Loucy (cell line): ENCODE data around the gene SEMA5A.

ENCODE experiments used
- H2AFZ ChIP-seq: fragments of 200-600 bp; sonication (generic); 2 replicates; pipeline ENCODE4 v1.6.0; 2016; ENCODE audit warnings: antibody characterized with exemption, mild to moderate bottlenecking, low read length, moderate library complexity
- H3F3A ChIP-seq: fragments of 200-600 bp; 2 replicates; pipeline ENCODE4 v1.6.0; 2016; ENCODE audit warnings: antibody characterized with exemption, low read depth, mild to moderate bottlenecking
- H3K27me3 ChIP-seq: fragments of 200-600 bp; sonication (generic); 2 replicates; pipeline ENCODE4 v1.6.1; 2014; ENCODE audit warnings: low read length, mild to moderate bottlenecking; ENCODE audit not compliant: insufficient read depth, poor library complexity, severe bottlenecking
- H3K36me3 ChIP-seq: fragments of 200-600 bp; sonication (generic); 2 replicates; pipeline ENCODE4 v1.6.1; 2016; ENCODE audit warnings: low read length; ENCODE audit not compliant: insufficient read depth
- H3K4me1 ChIP-seq: fragments of 200-600 bp; sonication (generic); 2 replicates; pipeline ENCODE4 v1.5.1; 2014; ENCODE audit warnings: low read length, mild to moderate bottlenecking; ENCODE audit not compliant: insufficient read depth, poor library complexity, severe bottlenecking
- H3K4me2 ChIP-seq: fragments of 200-600 bp; sonication (generic); 2 replicates; pipeline ENCODE4 v1.6.0; 2014; ENCODE audit warnings: antibody characterized with exemption, low read length, low read depth, mild to moderate bottlenecking; ENCODE audit not compliant: poor library complexity, severe bottlenecking
- H3K4me3 ChIP-seq: fragments of 200-600 bp; sonication (generic); 2 replicates; pipeline ENCODE4 v1.5.1; 2014; ENCODE audit warnings: low read length, mild to moderate bottlenecking, mixed read lengths; ENCODE audit not compliant: poor library complexity, severe bottlenecking
- H3K79me2 ChIP-seq: fragments of 200-600 bp; sonication (generic); 2 replicates; pipeline ENCODE4 v1.6.1; 2014; ENCODE audit warnings: low read length; ENCODE audit not compliant: insufficient read depth
- H3K9ac ChIP-seq: fragments of 200-600 bp; sonication (generic); 2 replicates; pipeline ENCODE4 v1.6.0; 2014; ENCODE audit warnings: mild to moderate bottlenecking, low read depth, low read length, moderate library complexity; ENCODE audit not compliant: poor library complexity, severe bottlenecking
- H3K9me2 ChIP-seq: fragments of 200-600 bp; sonication (generic); replicated peaks from 2 replicates; pipeline ENCODE4 v1.6.1; 2016; ENCODE audit warnings: low read depth, low read length, mixed read lengths
- H3K9me3 ChIP-seq: fragments of 200-600 bp; sonication (generic); 2 replicates; pipeline ENCODE4 v1.6.1; 2014; ENCODE audit warnings: mild to moderate bottlenecking, antibody characterized with exemption, low read length, low read depth; ENCODE audit not compliant: insufficient read depth
- H4K20me1 ChIP-seq: fragments of 200-600 bp; sonication (generic); 2 replicates; pipeline ENCODE4 v1.6.0; 2014; ENCODE audit warnings: antibody characterized with exemption, low read length, mild to moderate bottlenecking; ENCODE audit not compliant: insufficient read depth, poor library complexity, severe bottlenecking
- EZH2phosphoT487 ChIP-seq: fragments of 200-600 bp; IDR thresholded peaks from 2 replicates; pipeline ENCODE4 v1.6.1; 2018; ENCODE audit warnings: antibody characterized with exemption, mild to moderate bottlenecking, moderate library complexity, borderline replicate concordance
- TF ChIP-seq, protein P1 (sequence below): fragments of 200-600 bp; sonication (generic); conservative IDR thresholded peaks from 2 replicates; pipeline ENCODE4 v1.5.1; 2014; ENCODE audit warnings: mild to moderate bottlenecking, antibody characterized with exemption, low read length

The SEMA5A gene

GRCh38 chr5:9149988-9150387 is 395.9 kb downstream of the SEMA5A start:
- Histone ChIP-seq H3K79me2 (no peaks in the 10 kb centered on the region), H3K9me3 (no peaks in the 10 kb centered on the region; the same call in 1 of the 2 replicates), H2AFZ (no peak overlapping the region), H4K20me1 (no peaks in the 10 kb centered on the region), H3K4me3 (no peak overlapping the region), H3K27me3 (no peaks in the 10 kb centered on the region), H3K36me3 (no peaks in the 10 kb centered on the region), H3K4me2 (no peak overlapping the region), H3F3A (no peaks in the 10 kb centered on the region), H3K9me2 (no peaks in the 10 kb centered on the region), H3K9ac (no peak overlapping the region), H3K4me1 (no peaks in the 10 kb centered on the region)
- no peak for TF ChIP-seq EZH2phosphoT487

GRCh38 chr5:9148242-9148641 is 397.6 kb downstream of the SEMA5A start:
- no peak for TF ChIP-seq EZH2phosphoT487
- TF ChIP-seq, protein P1, sequence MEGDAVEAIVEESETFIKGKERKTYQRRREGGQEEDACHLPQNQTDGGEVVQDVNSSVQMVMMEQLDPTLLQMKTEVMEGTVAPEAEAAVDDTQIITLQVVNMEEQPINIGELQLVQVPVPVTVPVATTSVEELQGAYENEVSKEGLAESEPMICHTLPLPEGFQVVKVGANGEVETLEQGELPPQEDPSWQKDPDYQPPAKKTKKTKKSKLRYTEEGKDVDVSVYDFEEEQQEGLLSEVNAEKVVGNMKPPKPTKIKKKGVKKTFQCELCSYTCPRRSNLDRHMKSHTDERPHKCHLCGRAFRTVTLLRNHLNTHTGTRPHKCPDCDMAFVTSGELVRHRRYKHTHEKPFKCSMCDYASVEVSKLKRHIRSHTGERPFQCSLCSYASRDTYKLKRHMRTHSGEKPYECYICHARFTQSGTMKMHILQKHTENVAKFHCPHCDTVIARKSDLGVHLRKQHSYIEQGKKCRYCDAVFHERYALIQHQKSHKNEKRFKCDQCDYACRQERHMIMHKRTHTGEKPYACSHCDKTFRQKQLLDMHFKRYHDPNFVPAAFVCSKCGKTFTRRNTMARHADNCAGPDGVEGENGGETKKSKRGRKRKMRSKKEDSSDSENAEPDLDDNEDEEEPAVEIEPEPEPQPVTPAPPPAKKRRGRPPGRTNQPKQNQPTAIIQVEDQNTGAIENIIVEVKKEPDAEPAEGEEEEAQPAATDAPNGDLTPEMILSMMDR: no peak
- Histone ChIP-seq H3K9me2 (no peaks in the 10 kb centered on the region), H3K4me3 (no peak overlapping the region), H2AFZ (no peak overlapping the region), H3K79me2 (no peaks in the 10 kb centered on the region), H3K4me2 (no peak overlapping the region), H3K27me3 (no peaks in the 10 kb centered on the region), H3K4me1 (no peaks in the 10 kb centered on the region), H4K20me1 (no peaks in the 10 kb centered on the region), H3K9ac (no peak overlapping the region), H3K9me3 (no peaks in the 10 kb centered on the region; the same call in 1 of the 2 replicates), H3K36me3 (no peaks in the 10 kb centered on the region), H3F3A (no peaks in the 10 kb centered on the region)

DNA sequence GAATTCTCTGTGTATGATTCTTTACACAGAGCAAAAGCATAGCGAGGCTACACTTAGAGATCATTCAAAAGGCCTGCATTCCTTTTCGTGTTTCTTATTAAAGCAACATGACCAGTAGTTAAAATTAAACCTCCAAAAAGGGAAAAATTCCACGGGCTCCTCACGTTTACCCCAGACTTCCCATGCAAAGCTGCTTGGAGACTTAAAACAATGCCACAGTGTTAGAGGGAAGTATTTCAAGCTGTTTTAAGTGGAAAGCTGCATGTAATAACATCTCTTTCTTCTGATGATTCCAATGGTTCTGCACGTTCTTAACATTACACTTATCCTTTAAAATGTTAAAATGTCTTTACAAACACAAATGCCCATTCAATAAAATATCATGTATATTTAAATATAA is 405.2 kb downstream of the SEMA5A start:
- H3K36me3 ChIP-seq: no peaks in the 10 kb centered on the region
- H3K4me3 ChIP-seq: no peak overlapping the region
- H3F3A ChIP-seq: no peaks in the 10 kb centered on the region
- H3K4me1 ChIP-seq: no peaks in the 10 kb centered on the region
- no peak overlapping the region for H3K9ac ChIP-seq
- no peak overlapping the region for H3K4me2 ChIP-seq
- no peaks in the 10 kb centered on the region for H3K9me2 ChIP-seq
- TF ChIP-seq, protein P1: no peak
- no peak for TF ChIP-seq EZH2phosphoT487
- no peaks in the 10 kb centered on the region for H3K9me3 ChIP-seq
- no peaks in the 10 kb centered on the region for H4K20me1 ChIP-seq
- H3K79me2 ChIP-seq: no peaks in the 10 kb centered on the region
- no peaks in the 10 kb centered on the region for H3K27me3 ChIP-seq
- H2AFZ ChIP-seq: no peak overlapping the region

DNA sequence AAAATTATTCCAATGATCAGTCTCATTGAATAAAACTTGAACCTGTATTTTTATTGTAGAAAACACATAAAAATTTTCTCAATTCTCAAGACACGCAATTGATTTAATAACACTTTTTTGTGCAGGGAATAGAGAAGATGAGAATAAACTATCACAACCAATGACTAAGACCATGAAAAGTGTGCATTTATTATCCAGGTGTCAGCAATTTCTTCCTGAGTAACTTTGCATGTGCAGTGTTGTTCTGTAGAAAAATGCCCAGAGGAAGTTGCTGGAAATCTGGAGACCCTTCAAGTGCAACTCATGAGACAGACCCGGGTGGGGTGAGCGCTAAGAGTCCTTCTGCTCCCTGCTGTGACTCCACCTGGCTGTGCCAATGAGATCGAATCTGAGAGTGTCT is 405.7 kb downstream of the SEMA5A start:
- no peaks in the 10 kb centered on the region for H3K27me3 ChIP-seq
- no peaks in the 10 kb centered on the region for H3K4me1 ChIP-seq
- no peak overlapping the region for H2AFZ ChIP-seq
- no peaks in the 10 kb centered on the region for H3K9me2 ChIP-seq
- no peak overlapping the region for H3K4me2 ChIP-seq
- H3K9me3 ChIP-seq: no peaks in the 10 kb centered on the region
- H3K4me3 ChIP-seq: no peak overlapping the region
- no peaks in the 10 kb centered on the region for H3K36me3 ChIP-seq
- no peaks in the 10 kb centered on the region for H4K20me1 ChIP-seq
- no peak overlapping the region for H3K9ac ChIP-seq
- H3K79me2 ChIP-seq: no peaks in the 10 kb centered on the region
- TF ChIP-seq EZH2phosphoT487: no peak
- TF ChIP-seq, protein P1: no peak
- no peaks in the 10 kb centered on the region for H3F3A ChIP-seq
